Hepatocyte (in vitro differentiated cells): ENCODE results near the gene TLL2.

ENCODE experiments used
- EZH2 ChIP-seq: fragments of 200-600 bp; sonication (generic); IDR thresholded peaks from 2 replicates; pipeline ENCODE4 v1.6.1; 2016; ENCODE audit warnings: antibody characterized with exemption, mild to moderate bottlenecking, borderline replicate concordance
- TF ChIP-seq, protein P1 (sequence below): fragments of 200-600 bp; sonication (generic); IDR thresholded peaks from 2 replicates; pipeline ENCODE4 v1.5.1; 2016; ENCODE audit warnings: antibody characterized with exemption, mild to moderate bottlenecking; ENCODE audit not compliant: poor library complexity

DNA sequence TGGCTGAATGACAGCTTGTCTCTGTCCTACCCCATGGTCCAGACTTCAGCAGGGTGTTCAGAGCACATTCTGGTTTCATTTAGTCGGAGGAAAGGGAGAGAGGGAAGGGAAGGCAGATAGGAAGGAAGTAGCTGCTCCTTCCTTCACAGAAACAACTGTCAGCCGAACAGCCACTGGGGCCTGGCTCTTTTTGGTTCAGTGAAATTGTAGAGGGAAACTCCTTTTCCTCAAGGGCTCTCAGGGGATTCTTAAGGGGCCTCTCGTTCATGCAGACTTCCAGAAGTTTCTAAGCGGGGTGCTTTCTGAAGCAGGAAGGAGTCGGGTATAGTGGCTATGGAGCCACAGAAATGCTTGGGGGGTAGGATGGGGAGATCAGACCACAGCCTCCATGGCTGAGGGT lies 56.4 kb downstream of the TLL2 start:
- TF ChIP-seq, protein P1, sequence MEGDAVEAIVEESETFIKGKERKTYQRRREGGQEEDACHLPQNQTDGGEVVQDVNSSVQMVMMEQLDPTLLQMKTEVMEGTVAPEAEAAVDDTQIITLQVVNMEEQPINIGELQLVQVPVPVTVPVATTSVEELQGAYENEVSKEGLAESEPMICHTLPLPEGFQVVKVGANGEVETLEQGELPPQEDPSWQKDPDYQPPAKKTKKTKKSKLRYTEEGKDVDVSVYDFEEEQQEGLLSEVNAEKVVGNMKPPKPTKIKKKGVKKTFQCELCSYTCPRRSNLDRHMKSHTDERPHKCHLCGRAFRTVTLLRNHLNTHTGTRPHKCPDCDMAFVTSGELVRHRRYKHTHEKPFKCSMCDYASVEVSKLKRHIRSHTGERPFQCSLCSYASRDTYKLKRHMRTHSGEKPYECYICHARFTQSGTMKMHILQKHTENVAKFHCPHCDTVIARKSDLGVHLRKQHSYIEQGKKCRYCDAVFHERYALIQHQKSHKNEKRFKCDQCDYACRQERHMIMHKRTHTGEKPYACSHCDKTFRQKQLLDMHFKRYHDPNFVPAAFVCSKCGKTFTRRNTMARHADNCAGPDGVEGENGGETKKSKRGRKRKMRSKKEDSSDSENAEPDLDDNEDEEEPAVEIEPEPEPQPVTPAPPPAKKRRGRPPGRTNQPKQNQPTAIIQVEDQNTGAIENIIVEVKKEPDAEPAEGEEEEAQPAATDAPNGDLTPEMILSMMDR: no peak
- TF ChIP-seq EZH2: no peak
